Trophoblast cell (in vitro differentiated cells and primary cell): Measurements from ENCODE around the gene KCNRG.

Experiments
- DNase-seq, 2 donors: peaks; one replicate each; pipeline ENCODE4 v3.0.0-alpha.2; 2016
- H2AFZ ChIP-seq: 2 replicates; pipeline ENCODE4 v1.6.1; 2013; ENCODE audit warnings: low read length, moderate library complexity, mild to moderate bottlenecking; ENCODE audit not compliant: insufficient read depth, poor library complexity
- H2AK5ac ChIP-seq: 2 replicates; pipeline ENCODE4 v1.6.1; 2013; ENCODE audit warnings: mild to moderate bottlenecking, low read length
- H2BK120ac ChIP-seq: 2 replicates; pipeline ENCODE4 v1.6.1; 2013; ENCODE audit warnings: low read length, mild to moderate bottlenecking, moderate library complexity; ENCODE audit not compliant: insufficient read depth, poor library complexity
- H2BK12ac ChIP-seq: 2 replicates; pipeline ENCODE4 v1.6.1; 2013; ENCODE audit warnings: mild to moderate bottlenecking, low read length, moderate library complexity
- H2BK5ac ChIP-seq: 2 replicates; pipeline ENCODE4 v1.6.1; 2013; ENCODE audit warnings: low read length, low read depth, moderate library complexity, mild to moderate bottlenecking; ENCODE audit not compliant: poor library complexity
- H3K14ac ChIP-seq: 2 replicates; pipeline ENCODE4 v1.6.1; 2013; ENCODE audit warnings: mild to moderate bottlenecking, low read length
- H3K18ac ChIP-seq: 2 replicates; pipeline ENCODE4 v1.6.1; 2013; ENCODE audit warnings: mild to moderate bottlenecking, low read length
- H3K23ac ChIP-seq: 2 replicates; pipeline ENCODE4 v1.6.1; 2013; ENCODE audit warnings: low read length
- H3K27ac ChIP-seq: 2 replicates; pipeline ENCODE4 v1.5.1; 2013; ENCODE audit warnings: low read depth, mild to moderate bottlenecking, inconsistent platforms, low read length, moderate library complexity
- H3K27me3 ChIP-seq: 2 replicates; pipeline ENCODE4 v1.6.1; 2013; ENCODE audit warnings: inconsistent platforms, mild to moderate bottlenecking, low read length, moderate library complexity; ENCODE audit not compliant: insufficient read depth
- H3K36me3 ChIP-seq, 2 experiments: 1 replicate in 1 of 2; 2 replicates in 1 of 2; pipeline ENCODE4 v1.6.1; 2013; ENCODE audit warnings: low read length in 2 of 2, mild to moderate bottlenecking in 2 of 2, moderate library complexity in 1 of 2; ENCODE audit not compliant: insufficient read depth in 2 of 2, control insufficient read depth in 1 of 2
- H3K4ac ChIP-seq: 2 replicates; pipeline ENCODE4 v1.6.1; 2013; ENCODE audit warnings: low read depth, mild to moderate bottlenecking, low read length, moderate library complexity
- H3K4me1 ChIP-seq, 2 experiments: 1 replicate in 1 of 2; 2 replicates in 1 of 2; pipeline ENCODE4 v1.6.1; 2013; ENCODE audit warnings: low read length in 2 of 2, mild to moderate bottlenecking in 2 of 2, moderate library complexity in 1 of 2; ENCODE audit not compliant: insufficient read depth in 2 of 2, control insufficient read depth in 1 of 2
- H3K4me2 ChIP-seq: 2 replicates; pipeline ENCODE4 v1.6.1; 2013; ENCODE audit warnings: inconsistent platforms, mild to moderate bottlenecking, low read length, moderate library complexity
- H3K4me3 ChIP-seq: 2 replicates; pipeline ENCODE4 v1.5.1; 2013; ENCODE audit warnings: mild to moderate bottlenecking, low read depth, low read length, inconsistent platforms
- H3K79me1 ChIP-seq: one replicate; pipeline ENCODE4 v1.6.1; 2013; ENCODE audit warnings: low read length
- H3K79me2 ChIP-seq: 2 replicates; pipeline ENCODE4 v1.6.1; 2013; ENCODE audit warnings: low read length, mild to moderate bottlenecking; ENCODE audit not compliant: control insufficient read depth, insufficient read depth, poor library complexity
- H3K9ac ChIP-seq: 2 replicates; pipeline ENCODE4 v1.6.1; 2013; ENCODE audit warnings: mild to moderate bottlenecking, low read length
- H3K9me3 ChIP-seq: 2 replicates; pipeline ENCODE4 v1.6.1; 2013; ENCODE audit warnings: low read depth, mild to moderate bottlenecking, control low read depth, inconsistent platforms, low read length; ENCODE audit not compliant: insufficient read depth
- H4K12ac ChIP-seq: 2 replicates; pipeline ENCODE4 v1.6.1; 2013; ENCODE audit warnings: low read depth, mild to moderate bottlenecking, low read length, moderate library complexity
- H4K8ac ChIP-seq: 2 replicates; pipeline ENCODE4 v1.6.1; 2013; ENCODE audit warnings: low read depth, mild to moderate bottlenecking, low read length, moderate library complexity
- H4K91ac ChIP-seq: one replicate; pipeline ENCODE4 v1.6.1; 2013; ENCODE audit warnings: low read depth, mild to moderate bottlenecking, low read length, moderate library complexity
- WGBS: extraction: QIAGEN DNeasy Blood & Tissue Kit; methylation state at CpG from one replicate; pipeline ENCODE4 v1.1.7; 2013; ENCODE audit warnings: missing lambda C conversion rate; ENCODE audit not compliant: insufficient read length, insufficient coverage; ENCODE audit errors: extremely low coverage; 5-methylcytosine and 5-hydroxymethylcytosine counted together

The KCNRG gene

DNA sequence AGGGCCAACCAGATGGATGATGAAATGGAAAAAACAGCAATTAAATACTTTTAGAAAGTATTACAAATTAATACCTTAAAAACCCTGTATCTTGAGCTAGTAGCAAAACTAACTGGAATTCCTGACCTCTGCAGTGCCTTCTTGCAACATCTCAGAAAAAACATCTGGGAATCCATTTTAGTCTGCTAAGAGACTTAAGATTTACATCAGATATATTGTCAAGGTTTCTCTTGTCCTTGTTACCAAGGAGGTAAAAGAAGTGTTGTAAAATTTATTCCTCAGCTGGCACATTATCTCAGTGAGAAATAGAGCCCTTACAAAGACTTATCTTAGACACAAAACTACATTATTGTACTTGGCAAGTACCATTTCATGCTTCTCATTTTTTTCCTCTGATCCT is 18.5 kb downstream of the KCNRG start:
- H3K27me3 ChIP-seq: no peaks in the 10 kb centered on the region
- H3K36me3 ChIP-seq: peaks cover 0 to 3% of the 10 kb centered on the region in 2 experiments
- no peak overlapping the region for H2AFZ ChIP-seq
- H2AK5ac ChIP-seq: no peak overlapping the region
- peak in 1 of 2 donors; percentile 36 for DNase-seq
- H3K4me1 ChIP-seq: no peaks in the 10 kb centered on the region
- no peaks in the 10 kb centered on the region for H3K79me2 ChIP-seq
- H3K4me3 ChIP-seq: no peak overlapping the region
- no peak overlapping the region for H3K4ac ChIP-seq
- no peak overlapping the region for H4K12ac ChIP-seq
- no peaks in the 10 kb centered on the region for H3K79me1 ChIP-seq
- H2BK12ac ChIP-seq: no peak overlapping the region
- H3K9me3 ChIP-seq: no peaks in the 10 kb centered on the region
- no peak overlapping the region for H3K27ac ChIP-seq
- H3K4me2 ChIP-seq: no peak overlapping the region
- no peak overlapping the region for H3K23ac ChIP-seq
- H3K18ac ChIP-seq: no peak overlapping the region
- H3K9ac ChIP-seq: no peak overlapping the region
- H4K8ac ChIP-seq: no peak overlapping the region
- H4K91ac ChIP-seq: no peak overlapping the region
- no peak overlapping the region for H3K14ac ChIP-seq
- H2BK5ac ChIP-seq: no peak overlapping the region
- no peak overlapping the region for H2BK120ac ChIP-seq

DNA sequence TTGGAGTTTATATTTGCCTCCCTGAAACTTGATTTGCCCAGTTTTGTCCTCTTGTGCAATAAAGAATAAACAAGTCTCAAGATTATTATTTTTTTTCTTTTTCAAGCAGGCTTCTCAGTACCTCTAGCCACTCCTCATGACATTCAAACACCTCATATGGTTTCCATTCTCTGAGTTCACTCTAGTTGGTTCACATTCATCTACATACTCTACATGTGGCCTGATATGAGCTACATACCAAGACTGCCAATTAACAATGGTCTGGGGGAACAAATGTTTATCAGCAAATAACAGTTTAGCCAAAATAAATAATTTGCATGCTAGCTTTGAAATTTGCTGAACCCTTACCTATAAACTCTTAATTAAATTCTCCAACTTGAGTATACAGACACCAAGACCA is 22.5 kb downstream of the KCNRG start:
- Histone ChIP-seq H3K18ac (no peak overlapping the region), H3K27ac (no peak overlapping the region)

DNA sequence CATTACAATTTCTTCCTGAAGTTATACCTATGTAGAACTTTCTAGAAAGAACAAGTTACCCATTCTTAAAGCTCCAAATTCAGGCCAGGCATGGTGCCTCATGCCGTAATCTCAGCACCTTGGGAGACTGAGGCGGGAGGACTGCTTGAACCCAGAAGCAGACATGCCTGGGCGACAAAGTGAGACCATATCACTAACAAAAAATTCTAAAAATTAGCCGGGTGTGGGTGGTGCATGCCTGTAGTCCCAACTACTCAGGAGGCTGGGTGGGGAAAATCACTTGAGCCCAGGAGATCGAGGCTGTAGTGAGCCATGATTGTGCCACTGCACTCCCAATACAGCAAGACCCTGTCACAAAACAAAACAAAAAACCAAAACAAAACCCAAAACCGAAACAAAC is 23.0 kb downstream of the KCNRG start:
- Histone ChIP-seq H3K9ac (no peak overlapping the region), H3K4ac (no peak overlapping the region), H3K27ac (no peak overlapping the region), H4K8ac (no peak overlapping the region), H4K91ac (no peak overlapping the region), H3K79me2 (no peaks in the 10 kb centered on the region), H3K36me3 (peaks cover 0 to 3% of the 10 kb centered on the region in 2 experiments), H3K4me1 (no peaks in the 10 kb centered on the region), H4K12ac (no peak overlapping the region), H3K79me1 (no peaks in the 10 kb centered on the region), H3K18ac (no peak overlapping the region), H2AFZ (no peak overlapping the region), H3K4me3 (no peak overlapping the region), H3K9me3 (no peaks in the 10 kb centered on the region), H2AK5ac (no peak overlapping the region), H2BK5ac (no peak overlapping the region), H2BK120ac (no peak overlapping the region), H3K14ac (no peak overlapping the region), H3K4me2 (no peak overlapping the region), H2BK12ac (no peak overlapping the region), H3K27me3 (no peaks in the 10 kb centered on the region), H3K23ac (no peak overlapping the region)
- WGBS: no CpG with 5 or more reads among the region's 6 CpGs
- DNase-seq: peak; percentile 61 to 68

More for the DNA sequence above, 22.5 kb downstream of the KCNRG start:
- H2BK5ac ChIP-seq: no peak overlapping the region
- no peak overlapping the region for H4K91ac ChIP-seq
- H3K79me2 ChIP-seq: no peaks in the 10 kb centered on the region
- H3K23ac ChIP-seq: no peak overlapping the region
- no peak overlapping the region for H2BK12ac ChIP-seq
- H3K4ac ChIP-seq: no peak overlapping the region
- H3K14ac ChIP-seq: no peak overlapping the region
- DNase-seq: no peak
- no peak overlapping the region for H4K12ac ChIP-seq
- no peaks in the 10 kb centered on the region for H3K79me1 ChIP-seq
- H4K8ac ChIP-seq: no peak overlapping the region
- no peaks in the 10 kb centered on the region for H3K9me3 ChIP-seq
- H3K9ac ChIP-seq: no peak overlapping the region
- H3K4me3 ChIP-seq: no peak overlapping the region
- H2AK5ac ChIP-seq: no peak overlapping the region
- H3K4me2 ChIP-seq: no peak overlapping the region
- H3K4me1 ChIP-seq: no peaks in the 10 kb centered on the region
- H3K27me3 ChIP-seq: no peaks in the 10 kb centered on the region
- H3K36me3 ChIP-seq: peaks cover 0 to 3% of the 10 kb centered on the region in 2 experiments
- H2BK120ac ChIP-seq: no peak overlapping the region
- H2AFZ ChIP-seq: no peak overlapping the region

DNA sequence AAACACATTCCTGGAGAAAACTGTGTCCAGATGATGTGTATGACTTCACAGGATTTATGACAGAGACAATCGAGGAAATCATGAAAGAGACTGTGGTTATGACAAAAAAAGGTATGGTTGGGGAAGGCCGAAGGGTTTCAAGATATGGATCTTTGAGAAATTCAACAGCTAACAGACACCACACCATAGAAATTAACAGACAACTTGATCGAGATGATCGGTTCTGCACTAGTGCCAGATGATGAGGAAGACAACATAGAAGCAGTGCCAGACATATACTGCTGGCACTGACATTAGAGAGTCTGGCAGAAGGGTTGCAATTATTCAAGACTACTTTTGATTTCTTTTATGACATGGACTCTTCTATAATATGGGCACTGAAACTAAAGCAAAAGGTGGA is 37.2 kb downstream of the KCNRG start:
- H3K9ac ChIP-seq: no peak overlapping the region
- H3K4ac ChIP-seq: no peak overlapping the region
- H2BK5ac ChIP-seq: no peak overlapping the region
- H3K4me1 ChIP-seq: no peaks in the 10 kb centered on the region
- no peaks in the 10 kb centered on the region for H3K27me3 ChIP-seq
- H3K27ac ChIP-seq: no peak overlapping the region
- H4K8ac ChIP-seq: no peak overlapping the region
- H3K14ac ChIP-seq: no peak overlapping the region
- no CpG with 5 or more reads among the region's 4 CpGs for WGBS
- no peak overlapping the region for H4K12ac ChIP-seq
- H3K23ac ChIP-seq: no peak overlapping the region
- no peak overlapping the region for H2BK12ac ChIP-seq
- no peaks in the 10 kb centered on the region for H3K36me3 ChIP-seq
- no peak overlapping the region for H2AK5ac ChIP-seq
- DNase-seq: no peak
- H3K18ac ChIP-seq: no peak overlapping the region
- no peak overlapping the region for H4K91ac ChIP-seq
- H3K9me3 ChIP-seq: no peaks in the 10 kb centered on the region
- H3K4me3 ChIP-seq: no peak overlapping the region
- H3K79me2 ChIP-seq: no peaks in the 10 kb centered on the region
- no peaks in the 10 kb centered on the region for H3K79me1 ChIP-seq
- no peak overlapping the region for H3K4me2 ChIP-seq
- no peak overlapping the region for H2AFZ ChIP-seq
- no peak overlapping the region for H2BK120ac ChIP-seq

DNA sequence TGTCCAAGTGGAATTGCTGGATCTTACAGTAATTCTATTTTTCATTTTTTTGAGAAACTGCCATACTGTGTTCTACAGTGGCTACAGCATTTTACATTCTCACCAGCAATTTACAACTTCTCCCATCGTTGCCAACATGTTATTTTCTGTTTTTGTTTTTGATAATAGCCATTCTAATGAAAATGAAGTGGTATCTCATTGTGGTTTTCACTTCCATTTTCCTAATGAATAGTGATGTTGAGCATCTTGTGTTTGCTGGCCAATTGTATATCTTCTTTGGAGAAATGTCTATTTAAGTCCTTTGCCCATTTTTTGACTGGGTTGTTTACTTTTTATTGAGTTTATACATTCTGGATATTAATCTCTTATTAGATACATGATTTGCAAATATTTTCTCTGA is 38.6 kb downstream of the KCNRG start:
- Histone ChIP-seq H3K79me1 (no peaks in the 10 kb centered on the region), H3K4ac (no peak overlapping the region), H2BK120ac (no peak overlapping the region), H3K9ac (no peak overlapping the region), H4K91ac (no peak overlapping the region), H3K18ac (no peak overlapping the region), H3K4me2 (no peak overlapping the region), H4K8ac (no peak overlapping the region), H3K23ac (no peak overlapping the region), H2AFZ (no peak overlapping the region), H2BK12ac (no peak overlapping the region), H3K27ac (no peak overlapping the region), H3K14ac (no peak overlapping the region), H3K9me3 (no peaks in the 10 kb centered on the region), H2AK5ac (no peak overlapping the region), H3K4me1 (no peaks in the 10 kb centered on the region), H3K36me3 (no peaks in the 10 kb centered on the region), H3K79me2 (no peaks in the 10 kb centered on the region), H2BK5ac (no peak overlapping the region), H3K27me3 (no peaks in the 10 kb centered on the region), H3K4me3 (no peak overlapping the region), H4K12ac (no peak overlapping the region)
- DNase-seq: no peak
- no CpG with 5 or more reads among the region's 1 CpG for WGBS
